Subcutaneous abdominal adipose tissue (tissue), 5 donors: Measurements from ENCODE around the gene ANO4.

Source experiments
- H3K27ac ChIP-seq: one replicate; pipeline ENCODE4 v1.7.0; 2013; ENCODE audit warnings: low read depth, mild to moderate bottlenecking, inconsistent platforms, low read length, moderate library complexity
- H3K27me3 ChIP-seq, 5 donors: one replicate each; pipeline ENCODE4 v1.7.0; 2013; ENCODE audit warnings: low read length in 5 of 5, inconsistent platforms in 1 of 5; ENCODE audit not compliant: control insufficient read depth in 5 of 5, insufficient read depth in 4 of 5
- H3K36me3 ChIP-seq, 5 donors: one replicate each; pipeline ENCODE4 v1.7.0; 2013; ENCODE audit warnings: low read length in 5 of 5; ENCODE audit not compliant: control insufficient read depth in 5 of 5, insufficient read depth in 5 of 5
- H3K4me1 ChIP-seq, 5 donors: one replicate each; pipeline ENCODE4 v1.7.0; 2013; ENCODE audit warnings: low read length in 5 of 5, mild to moderate bottlenecking in 3 of 5, moderate library complexity in 1 of 5; ENCODE audit not compliant: control insufficient read depth in 5 of 5, insufficient read depth in 5 of 5
- H3K4me3 ChIP-seq, 5 donors: one replicate each; pipeline ENCODE4 v1.7.0; 2013; ENCODE audit warnings: low read length in 5 of 5, low read depth in 1 of 5
- H3K9ac ChIP-seq, 5 donors: one replicate each; pipeline ENCODE4 v1.7.0; 2013; ENCODE audit warnings: low read length in 5 of 5, mild to moderate bottlenecking in 4 of 5, moderate library complexity in 3 of 5
- H3K9me3 ChIP-seq, 5 donors: one replicate each; pipeline ENCODE4 v1.7.0; 2013; ENCODE audit warnings: low read length in 5 of 5; ENCODE audit not compliant: control insufficient read depth in 5 of 5
- donor health status: healthy.
- donor health status: healthy.
- donor health status: healthy.
- donor health status: healthy.
- donor health status: healthy.

Gene ANO4

DNA sequence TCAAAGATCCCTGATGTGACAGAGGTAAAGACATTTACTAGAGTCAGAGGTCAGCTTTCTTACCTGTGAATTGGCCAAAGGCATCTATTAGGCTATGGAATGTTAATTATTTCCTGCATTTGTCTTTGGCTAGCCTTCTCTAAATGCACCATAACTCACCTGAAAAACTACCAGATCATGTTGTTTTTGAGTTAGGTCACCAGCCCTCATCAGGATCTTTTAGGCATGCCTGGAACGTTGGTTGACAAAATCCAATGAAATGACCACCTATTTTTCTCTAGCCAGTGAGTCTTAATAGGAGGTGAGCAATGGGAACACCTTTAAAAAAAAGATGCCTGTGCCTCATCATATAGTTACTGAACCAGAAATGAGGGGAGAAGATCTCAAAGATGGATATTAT, 46.2 kb downstream of the ANO4 start:
- H3K4me3 ChIP-seq: no peak overlapping the region
- H3K9me3 ChIP-seq: no peaks in the 10 kb centered on the region
- no peaks in the 10 kb centered on the region for H3K4me1 ChIP-seq
- H3K27ac ChIP-seq: no peak overlapping the region
- no peak overlapping the region for H3K9ac ChIP-seq
- no peaks in the 10 kb centered on the region for H3K27me3 ChIP-seq
- no peaks in the 10 kb centered on the region for H3K36me3 ChIP-seq

- no peaks in the 10 kb centered on the region for H3K36me3 ChIP-seq
- H3K9ac ChIP-seq: no peak overlapping the region
- no peaks in the 10 kb centered on the region for H3K4me1 ChIP-seq
- no peaks in the 10 kb centered on the region for H3K9me3 ChIP-seq
- H3K27me3 ChIP-seq: no peaks in the 10 kb centered on the region
- no peak overlapping the region for H3K4me3 ChIP-seq
- H3K27ac ChIP-seq: no peak overlapping the region
These were observed 47.6 kb downstream of the ANO4 start for GRCh38 chr12:100842156-100842555.

DNA sequence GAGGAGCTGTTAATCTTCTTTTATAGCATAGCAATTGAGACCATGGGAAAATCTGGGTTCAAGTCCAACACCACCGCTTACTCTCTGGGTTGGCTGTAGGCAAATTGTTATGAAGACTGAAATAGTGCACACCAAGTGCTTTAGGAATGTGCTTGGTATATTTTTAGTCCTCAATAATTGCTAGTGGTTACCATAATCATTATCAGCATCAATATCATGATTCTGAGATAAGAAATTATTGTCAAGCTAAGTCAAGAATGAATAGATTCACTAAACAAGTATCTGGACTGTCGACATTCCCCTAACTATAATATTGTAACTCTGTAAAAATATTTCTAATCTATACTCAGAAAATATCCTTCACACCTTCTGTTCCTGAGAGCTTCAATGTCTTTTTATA, 48.5 kb downstream of the ANO4 start:
- Histone ChIP-seq H3K27ac (no peak overlapping the region), H3K27me3 (no peaks in the 10 kb centered on the region), H3K4me3 (no peak overlapping the region), H3K9me3 (no peaks in the 10 kb centered on the region), H3K36me3 (no peaks in the 10 kb centered on the region), H3K4me1 (no peaks in the 10 kb centered on the region), H3K9ac (no peak overlapping the region)

DNA sequence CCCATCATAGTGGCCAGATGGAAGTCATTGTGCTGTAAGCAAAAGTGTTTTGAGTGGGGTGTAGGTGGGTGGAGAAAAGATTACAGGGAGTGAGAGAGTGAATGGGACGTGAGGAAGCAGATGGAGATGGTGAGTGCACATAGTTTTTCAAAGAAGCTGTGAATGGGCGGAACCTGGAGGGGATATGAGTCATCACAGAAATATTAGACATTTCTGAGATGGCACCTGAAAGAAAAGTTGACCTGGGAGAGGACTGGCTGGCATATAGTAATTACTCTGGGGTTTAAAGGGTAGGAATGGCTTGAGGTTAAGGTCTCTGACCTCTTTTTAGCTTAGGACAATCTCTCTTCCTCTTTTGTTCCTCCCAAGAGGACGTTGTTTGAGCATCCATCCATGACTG, 50.5 kb downstream of the ANO4 start:
- H3K4me3 ChIP-seq: no peak overlapping the region
- H3K36me3 ChIP-seq: no peaks in the 10 kb centered on the region
- no peaks in the 10 kb centered on the region for H3K27me3 ChIP-seq
- no peaks in the 10 kb centered on the region for H3K4me1 ChIP-seq
- no peaks in the 10 kb centered on the region for H3K9me3 ChIP-seq
- no peak overlapping the region for H3K9ac ChIP-seq
- no peak overlapping the region for H3K27ac ChIP-seq

- Histone ChIP-seq H3K9ac (no peak overlapping the region), H3K4me1 (no peaks in the 10 kb centered on the region), H3K27me3 (no peaks in the 10 kb centered on the region), H3K36me3 (no peaks in the 10 kb centered on the region), H3K27ac (no peak overlapping the region), H3K4me3 (no peak overlapping the region), H3K9me3 (no peaks in the 10 kb centered on the region)
These were observed 57.1 kb downstream of the ANO4 start for GRCh38 chr12:100851637-100852036.

GRCh38 chr12:100857418-100857817, 62.8 kb downstream of the ANO4 start:
- Histone ChIP-seq H3K4me3 (no peak overlapping the region), H3K9me3 (no peaks in the 10 kb centered on the region), H3K4me1 (no peaks in the 10 kb centered on the region), H3K36me3 (no peaks in the 10 kb centered on the region), H3K27ac (no peak overlapping the region), H3K9ac (no peak overlapping the region), H3K27me3 (no peaks in the 10 kb centered on the region)

DNA sequence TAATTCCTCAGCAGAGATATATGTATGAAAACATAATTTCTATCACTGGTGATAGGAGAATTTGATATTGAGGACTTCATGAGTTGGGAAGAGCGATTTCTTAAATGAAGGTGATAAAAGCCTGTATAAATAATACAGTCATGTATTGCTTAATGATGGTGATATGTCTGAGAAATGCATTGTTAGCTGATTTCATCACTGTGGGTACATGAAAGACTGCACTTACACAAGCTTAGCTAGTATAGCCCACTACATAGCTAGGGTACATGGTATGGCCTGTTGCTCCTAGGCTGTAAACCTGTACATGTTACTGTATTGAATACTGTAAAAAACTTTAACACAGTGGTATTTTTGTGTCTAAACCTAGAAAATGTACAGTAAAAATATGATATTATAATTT, 63.4 kb downstream of the ANO4 start:
- no peaks in the 10 kb centered on the region for H3K36me3 ChIP-seq
- no peaks in the 10 kb centered on the region for H3K27me3 ChIP-seq
- H3K9me3 ChIP-seq: no peaks in the 10 kb centered on the region

DNA sequence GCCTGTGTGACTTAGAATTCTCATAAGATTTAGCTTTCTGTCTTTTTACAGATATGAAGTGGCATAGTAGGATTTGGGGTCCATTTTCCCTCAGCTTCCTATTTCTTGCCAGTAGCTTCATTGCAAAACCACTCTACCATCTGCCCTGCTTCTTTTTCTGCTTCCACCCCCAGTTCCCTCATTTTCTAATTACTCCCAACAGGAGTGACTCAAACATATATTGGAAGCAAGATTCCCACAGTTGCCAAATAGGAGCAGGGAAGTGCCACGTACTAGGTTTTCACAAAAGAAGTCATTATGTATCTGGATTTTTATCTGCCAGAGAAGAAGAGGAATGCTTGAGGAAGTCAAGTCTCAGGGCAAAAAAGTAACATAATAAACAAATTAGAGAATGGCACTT, 64.1 kb downstream of the ANO4 start:
- Histone ChIP-seq H3K4me3 (no peak overlapping the region), H3K27ac (no peak overlapping the region), H3K36me3 (no peaks in the 10 kb centered on the region), H3K9ac (no peak overlapping the region), H3K9me3 (no peaks in the 10 kb centered on the region), H3K27me3 (no peaks in the 10 kb centered on the region), H3K4me1 (no peaks in the 10 kb centered on the region)

More for the DNA sequence above, 63.4 kb downstream of the ANO4 start:
- H3K4me1 ChIP-seq: no peaks in the 10 kb centered on the region
- no peak overlapping the region for H3K4me3 ChIP-seq
- no peak overlapping the region for H3K9ac ChIP-seq
- H3K27ac ChIP-seq: no peak overlapping the region

- Histone ChIP-seq H3K9ac (no peak overlapping the region), H3K4me1 (no peaks in the 10 kb centered on the region), H3K27me3 (no peaks in the 10 kb centered on the region), H3K4me3 (no peak overlapping the region), H3K27ac (no peak overlapping the region), H3K9me3 (no peaks in the 10 kb centered on the region), H3K36me3 (no peaks in the 10 kb centered on the region)
These were observed 64.6 kb downstream of the ANO4 start for GRCh38 chr12:100859063-100859627.

- Histone ChIP-seq H3K4me3 (no peak overlapping the region), H3K27me3 (no peaks in the 10 kb centered on the region), H3K36me3 (no peaks in the 10 kb centered on the region), H3K9me3 (no peaks in the 10 kb centered on the region), H3K27ac (no peak overlapping the region), H3K9ac (no peak overlapping the region), H3K4me1 (no peaks in the 10 kb centered on the region)
These were observed 66.0 kb downstream of the ANO4 start for GRCh38 chr12:100860611-100861010.

DNA sequence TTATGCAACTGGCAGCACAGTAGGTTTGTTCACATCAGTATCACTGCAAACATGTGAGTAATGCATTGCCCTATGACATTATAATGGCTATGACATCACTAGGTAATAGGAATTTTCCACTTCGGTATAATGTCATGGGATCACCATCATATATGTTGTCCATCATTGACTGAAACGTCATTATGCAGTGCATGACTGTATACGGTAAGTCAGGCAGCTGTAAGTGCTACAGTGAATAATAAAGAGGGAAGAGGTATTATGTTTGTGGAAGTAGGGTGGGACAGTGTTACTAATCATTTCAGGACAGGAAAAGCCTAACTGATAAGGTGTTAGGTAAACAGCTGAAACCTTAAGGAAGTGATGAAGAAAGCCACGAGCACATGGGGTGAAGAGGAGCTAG, 68.1 kb downstream of the ANO4 start:
- Histone ChIP-seq H3K36me3 (no peaks in the 10 kb centered on the region), H3K9me3 (no peaks in the 10 kb centered on the region), H3K9ac (no peak overlapping the region), H3K27me3 (no peaks in the 10 kb centered on the region), H3K4me1 (no peaks in the 10 kb centered on the region), H3K27ac (no peak overlapping the region), H3K4me3 (no peak overlapping the region)
